CD4-positive, alpha-beta T cell treated with Interleukin-17A for 1 hour (primary cell): Measurements from ENCODE around the gene DNAAF6.
"Not testable (repeated sequence)": the region's sequence is repeated elsewhere in the genome, so short reads cannot be mapped to it uniquely, and the experiment has no call there.

Source experiments
- DNase-seq: peaks from one replicate; pipeline ENCODE4 v3.0.0-alpha.2; 2020

Gene DNAAF6

GRCh38 chrX:107205770-107206696, at the start of gene DNAAF6, which contains the start of gene NUP62CL:
Gene DNAAF6 (plus strand): TSS chrX:107206611. CDS start chrX:107212876, 6,265 bp downstream.
Gene NUP62CL (minus strand): TSS chrX:107206433. CDS start chrX:107175146, 31,287 bp downstream.
- DNase-seq: peak; percentile 86

DNA sequence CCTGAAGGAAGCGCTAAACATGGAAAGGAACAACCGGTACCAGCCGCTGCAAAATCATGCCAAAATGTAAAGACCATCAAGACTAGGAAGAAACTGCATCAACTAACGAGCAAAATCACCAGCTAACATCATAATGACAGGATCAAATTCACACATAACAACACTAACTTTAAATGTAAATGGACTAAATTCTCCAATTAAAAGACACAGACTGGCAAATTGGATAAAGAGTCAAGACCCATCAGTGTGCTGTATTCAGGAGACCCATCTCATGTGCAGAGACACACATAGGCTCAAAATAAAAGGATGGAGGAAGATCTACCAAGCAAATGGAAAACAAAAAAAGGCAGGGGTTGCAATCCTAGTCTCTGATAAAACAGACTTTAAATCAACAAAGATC, 48.8 kb upstream of the DNAAF6 start:
- not testable (repeated sequence) for DNase-seq

- no peak for DNase-seq
Measured at GRCh38 chrX:107167163-107167921, 39.1 kb upstream of the DNAAF6 start.

DNA sequence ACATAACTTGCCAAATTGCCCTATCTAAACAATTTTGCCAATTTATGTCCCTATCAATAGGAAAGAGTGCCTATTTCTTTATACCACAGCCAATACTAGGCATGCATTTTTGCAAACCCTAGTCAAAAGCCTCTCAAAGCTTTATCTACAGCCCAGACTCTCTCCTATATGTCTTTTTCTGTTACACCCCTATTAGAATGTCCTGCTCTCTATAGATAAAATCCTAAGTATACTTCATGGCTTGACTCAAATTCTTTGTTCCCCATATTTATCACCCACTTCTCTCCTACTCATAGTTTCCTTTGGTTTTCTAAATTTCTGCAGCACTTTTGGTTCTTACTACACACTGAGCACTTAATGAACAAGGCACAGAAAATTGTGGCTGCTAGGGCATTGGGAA, 38.2 kb upstream of the DNAAF6 start:
- no peak for DNase-seq

- no peak for DNase-seq
Measured at GRCh38 chrX:107168712-107169111, 37.7 kb upstream of the DNAAF6 start.

DNA sequence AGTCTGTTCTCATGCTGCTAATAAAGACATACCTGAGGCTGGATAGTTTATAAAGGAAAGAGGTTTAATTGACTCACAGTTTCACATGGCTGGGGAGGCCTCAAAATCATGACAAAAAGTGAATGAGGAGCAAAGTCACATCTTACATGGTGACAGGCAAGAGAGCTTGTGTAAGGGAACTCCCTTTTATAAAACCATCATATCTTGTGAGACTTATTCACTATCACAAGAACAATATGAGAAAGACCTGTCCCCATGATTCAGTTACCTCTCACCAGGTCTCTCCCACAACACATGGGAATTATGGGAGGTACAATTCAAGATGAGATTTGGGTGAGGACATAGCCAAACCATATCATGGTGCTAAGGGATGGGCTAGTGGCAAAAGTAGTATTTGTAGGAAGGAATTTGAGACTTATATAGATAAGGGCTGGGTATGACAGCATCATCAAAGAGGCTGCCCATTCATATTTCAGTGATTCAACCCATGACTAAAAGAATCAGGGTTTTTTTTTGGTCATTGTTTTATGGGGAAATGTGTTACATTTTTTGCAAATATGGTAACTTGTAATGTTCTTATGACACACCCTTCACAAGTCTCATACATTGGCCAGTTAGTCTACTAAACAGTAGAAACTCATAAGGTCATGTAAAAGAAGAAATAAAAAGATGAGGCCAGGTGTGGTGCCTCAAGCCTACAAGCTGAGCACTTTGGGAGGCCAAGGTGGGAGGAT, 34.9 kb upstream of the DNAAF6 start:
- DNase-seq: no peak

- DNase-seq: no peak
Measured at GRCh38 chrX:107197319-107197718, 9.1 kb upstream of the DNAAF6 start.

DNA sequence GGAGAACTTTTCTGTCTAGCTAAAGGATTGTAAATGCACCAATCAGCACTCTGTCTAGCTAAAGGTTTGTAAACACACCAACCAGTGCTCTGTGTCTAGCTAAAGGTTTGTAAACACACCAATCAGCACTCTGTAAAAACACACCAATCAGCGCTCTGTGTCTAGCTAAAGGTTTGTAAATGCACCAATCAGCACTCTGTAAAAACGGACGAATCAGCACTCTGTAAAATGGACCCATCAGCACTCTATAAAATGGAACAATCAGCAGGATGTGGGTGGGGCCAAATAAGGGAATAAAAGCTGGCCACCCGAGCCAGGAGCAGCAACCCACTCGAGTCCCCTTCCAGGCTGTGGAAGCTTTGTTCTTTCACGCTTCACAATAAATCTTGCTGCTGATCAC, 8.3 kb upstream of the DNAAF6 start:
- not testable (repeated sequence) for DNase-seq

DNA sequence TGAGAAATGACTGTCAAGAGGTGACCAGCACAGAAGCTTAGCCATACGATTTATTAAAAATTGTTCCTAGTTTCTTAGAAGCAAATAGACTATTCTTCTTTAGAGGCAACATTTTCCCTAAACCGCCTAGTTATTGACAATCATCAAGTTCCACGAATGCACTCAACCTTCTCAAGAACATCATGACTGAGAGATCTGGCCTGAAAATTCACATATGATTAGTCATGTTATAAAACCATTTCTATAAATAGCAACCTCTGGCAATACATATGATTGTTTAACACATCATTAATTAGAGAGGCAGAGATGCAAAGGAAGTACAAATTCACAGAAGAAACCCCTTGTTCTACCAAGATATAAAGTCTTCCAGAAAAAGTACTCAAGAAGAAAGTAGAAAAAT, 6.9 kb upstream of the DNAAF6 start:
- DNase-seq: no peak

GRCh38 chrX:107204068-107204605, 2.3 kb upstream of the DNAAF6 start:
- DNase-seq: no peak

DNA sequence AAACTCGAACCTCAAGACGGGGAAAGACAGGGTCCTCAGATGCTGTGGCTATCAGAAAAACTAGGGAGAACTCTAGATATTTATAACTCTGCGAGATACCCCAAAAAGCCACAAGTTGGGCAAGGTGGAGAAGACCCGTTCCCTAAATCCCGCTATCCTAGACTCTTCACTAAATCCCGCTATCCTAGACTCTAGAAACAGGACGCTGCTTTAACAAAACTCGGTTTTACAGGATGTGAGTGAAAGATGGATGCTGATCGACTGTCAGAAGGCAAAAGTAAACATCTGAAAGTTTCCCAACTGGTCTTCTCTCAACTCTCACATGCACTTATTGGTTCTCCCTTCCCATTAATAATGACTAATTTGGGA, 270 bp downstream of the DNAAF6 start:
- DNase-seq: no peak

GRCh38 chrX:107207089-107207488, 678 bp downstream of the DNAAF6 start:
- DNase-seq: no peak

- DNase-seq: no peak
Measured at GRCh38 chrX:107207943-107208342, 1.5 kb downstream of the DNAAF6 start.

DNA sequence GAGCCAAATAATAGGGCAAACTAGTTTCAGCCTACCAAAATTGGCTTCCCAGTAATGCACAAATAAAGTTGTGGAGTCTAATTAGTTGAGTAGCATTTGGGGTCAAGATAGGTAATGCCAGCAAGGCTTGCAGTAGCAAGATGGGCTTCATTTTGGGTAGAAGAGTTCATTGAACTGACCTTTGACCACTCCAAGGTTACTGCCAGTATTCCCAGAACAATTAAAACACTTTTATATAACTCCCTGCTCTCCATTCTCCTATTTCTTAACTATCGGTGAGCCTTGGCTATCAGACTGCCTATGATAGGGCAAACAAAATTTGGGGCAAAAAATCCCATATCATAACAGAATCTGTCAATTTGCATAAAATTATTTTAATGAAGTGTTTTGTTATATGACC, 7.1 kb downstream of the DNAAF6 start:
- no peak for DNase-seq

DNA sequence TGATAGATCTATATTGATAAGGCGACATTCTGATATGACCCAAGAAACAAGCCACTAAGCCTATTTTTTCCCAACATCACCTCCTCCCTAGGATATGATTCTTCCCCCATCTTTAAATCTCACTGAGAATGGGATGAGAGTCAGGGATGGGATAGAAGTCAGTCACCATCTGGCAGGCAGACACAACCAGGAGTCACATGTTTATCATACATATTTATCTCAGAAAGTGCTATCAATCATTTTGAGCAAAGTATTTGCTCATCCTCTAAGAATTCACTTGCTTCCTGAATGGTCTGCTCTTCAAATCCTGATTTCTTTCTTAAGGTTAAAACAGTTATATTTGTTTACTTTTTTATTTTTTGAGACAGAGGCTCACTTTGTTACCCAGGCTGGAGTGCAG, 20.3 kb downstream of the DNAAF6 start:
- DNase-seq: no peak

GRCh38 chrX:107227780-107228485, 21.5 kb downstream of the DNAAF6 start:
- no peak for DNase-seq

DNA sequence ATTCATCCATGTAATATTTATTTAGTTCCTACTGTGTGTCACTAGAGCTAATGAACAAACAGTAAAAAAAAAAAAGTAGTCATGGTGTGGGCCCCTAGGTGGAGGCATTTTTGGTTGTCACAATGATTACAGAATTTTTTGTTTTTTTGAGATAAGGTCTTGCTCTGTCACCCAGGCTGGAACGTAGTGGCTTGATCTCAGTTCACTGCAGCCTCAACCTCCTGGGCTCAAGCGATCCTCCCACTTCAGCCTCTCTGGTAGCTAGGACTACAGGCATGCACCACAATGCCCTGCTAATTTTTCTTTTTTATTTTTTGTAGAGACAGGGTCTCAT, 22.0 kb downstream of the DNAAF6 start:
- DNase-seq: no peak

DNA sequence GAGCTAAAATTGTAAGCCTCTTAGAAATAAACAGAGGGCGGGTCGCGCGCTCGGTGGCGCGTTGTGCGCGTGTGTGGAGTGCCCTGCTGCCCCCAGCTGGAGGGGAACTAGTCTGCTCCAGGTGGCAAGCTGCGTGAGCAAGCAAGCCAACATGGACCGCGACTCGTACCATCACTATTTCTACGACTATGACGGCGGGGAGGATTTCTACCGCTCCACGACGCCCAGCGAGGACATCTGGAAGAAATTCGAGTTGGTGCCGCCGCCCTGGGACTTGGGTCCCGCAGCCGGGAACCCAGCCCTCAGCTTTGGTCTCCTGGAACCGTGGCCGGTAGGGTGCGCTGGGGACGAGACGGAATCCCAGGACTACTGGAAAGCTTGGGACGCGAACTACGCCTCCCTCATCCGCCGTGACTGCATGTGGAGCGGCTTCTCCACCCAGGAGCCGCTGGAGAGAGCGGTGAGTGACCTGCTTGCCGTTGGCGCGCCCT, 66.1 kb downstream of the DNAAF6 start:
- no peak for DNase-seq

DNA sequence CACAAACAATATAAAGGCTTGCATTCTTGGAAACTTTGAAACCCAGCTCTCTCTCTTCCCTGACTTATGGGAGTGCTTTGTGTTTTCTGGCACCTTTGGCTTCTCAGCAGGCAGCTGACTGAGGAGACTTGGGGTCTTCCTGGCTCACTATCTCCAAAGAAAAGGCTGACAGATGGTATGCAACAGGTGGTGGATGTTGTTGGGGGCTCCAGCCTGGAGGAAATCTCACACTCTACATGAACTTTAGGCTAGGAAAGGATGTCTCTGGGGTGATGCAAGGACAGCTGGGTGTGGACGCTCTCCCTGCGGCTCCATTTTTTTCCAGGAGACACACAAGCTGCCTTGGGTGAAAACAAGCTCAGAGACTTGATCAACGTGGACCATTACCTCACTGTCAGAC, 67.4 kb downstream of the DNAAF6 start:
- DNase-seq: no peak

GRCh38 chrX:107288676-107289075, 82.3 kb downstream of the DNAAF6 start:
- no peak for DNase-seq

DNA sequence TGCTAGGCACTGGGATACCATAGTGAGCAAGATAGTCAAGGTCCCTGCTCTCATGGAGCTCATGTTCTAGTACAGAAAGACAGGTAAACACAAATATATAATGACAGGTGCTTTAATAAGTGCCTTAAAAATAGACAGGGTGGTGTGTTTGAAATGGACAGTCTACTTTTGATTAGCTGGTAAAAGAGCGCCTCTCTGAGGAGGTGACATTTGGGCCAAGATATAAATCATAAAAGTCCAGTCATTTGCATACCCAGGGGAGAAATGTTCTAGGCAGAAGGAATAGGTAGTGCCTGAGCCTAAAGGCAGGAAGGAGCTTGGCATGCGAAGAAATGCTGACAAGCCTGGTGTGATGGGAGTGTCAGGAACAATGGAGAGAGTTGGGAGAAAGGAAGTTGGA, 83.6 kb downstream of the DNAAF6 start:
- no peak for DNase-seq

DNA sequence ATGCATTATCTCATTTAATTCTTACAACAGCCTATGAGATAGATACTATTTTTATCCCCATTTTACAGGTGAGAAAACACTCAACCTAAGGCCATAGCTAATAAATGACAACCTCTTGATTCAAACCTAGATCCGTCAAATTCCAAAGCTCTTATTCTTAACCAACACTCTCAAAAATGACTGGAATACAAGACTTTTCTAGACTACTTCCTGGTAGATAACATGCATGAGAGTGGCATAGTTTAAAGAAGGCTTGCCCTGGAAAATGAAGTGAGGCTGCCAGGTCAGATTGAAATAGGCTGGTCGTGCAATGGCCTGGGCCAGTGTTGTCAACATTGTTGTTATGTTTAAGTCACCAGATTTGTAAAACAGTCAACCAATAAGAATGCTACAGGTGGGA, 86.6 kb downstream of the DNAAF6 start:
- no peak for DNase-seq
